Measurements from ENCODE around the gene HAUS3. TPM values are rescaled to one million over a fixed set of nuclear protein-coding genes. Genes with fewer than 3 reads are reported as not detected.

Gene HAUS3
- total RNA-seq, 3 donors from 2014 or later, result 9.9 to 13.7 (median 11.4) TPM

DNA sequence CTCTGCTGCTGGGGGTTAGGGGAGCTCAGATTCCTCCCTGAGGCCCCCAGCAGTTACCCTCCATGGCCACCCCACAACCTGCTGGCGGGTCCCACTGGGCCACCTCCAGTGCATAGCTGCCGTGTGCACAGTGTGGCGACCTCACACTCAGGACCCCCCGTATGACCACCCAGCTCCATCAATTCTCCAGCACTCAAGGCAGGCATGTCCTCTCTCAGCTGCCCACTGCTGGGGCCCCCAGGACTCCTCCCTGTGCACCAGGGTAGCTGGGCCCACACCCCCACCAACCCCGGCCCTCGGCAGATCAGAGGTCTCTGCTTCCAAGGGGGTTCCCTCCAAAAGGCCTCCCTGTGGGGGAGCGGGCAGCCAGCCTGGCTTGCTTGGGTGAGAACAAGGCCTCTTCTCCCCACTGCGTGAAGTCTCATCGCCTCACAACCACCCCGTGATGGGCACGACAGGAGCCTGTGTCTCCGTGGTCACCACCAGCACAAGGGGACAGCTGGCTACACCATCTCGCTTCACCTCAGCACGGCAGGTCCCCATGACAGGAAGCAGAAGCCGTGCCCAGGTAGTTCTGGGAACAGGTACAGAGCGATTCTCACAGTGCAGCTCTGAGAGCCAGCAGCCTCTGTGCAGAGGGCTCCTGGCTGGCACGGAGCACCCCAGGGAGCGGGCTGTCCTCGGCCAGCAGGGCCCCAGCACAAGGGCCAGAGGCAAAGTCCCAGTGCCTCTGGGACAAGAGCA is 4.6 kb upstream of the HAUS3 start:
- Histone ChIP-seq H3K4me1 (ENCODE audit: low read depth) (peaks cover 11% of the 10 kb centered on the region), H3K36me3 (ENCODE audit: low read depth) (peaks cover under 1% of the 10 kb centered on the region), H3K4me3 (no peak overlapping the region), H3K9me3 (no peaks in the 10 kb centered on the region)
- TF ChIP-seq, protein P1, sequence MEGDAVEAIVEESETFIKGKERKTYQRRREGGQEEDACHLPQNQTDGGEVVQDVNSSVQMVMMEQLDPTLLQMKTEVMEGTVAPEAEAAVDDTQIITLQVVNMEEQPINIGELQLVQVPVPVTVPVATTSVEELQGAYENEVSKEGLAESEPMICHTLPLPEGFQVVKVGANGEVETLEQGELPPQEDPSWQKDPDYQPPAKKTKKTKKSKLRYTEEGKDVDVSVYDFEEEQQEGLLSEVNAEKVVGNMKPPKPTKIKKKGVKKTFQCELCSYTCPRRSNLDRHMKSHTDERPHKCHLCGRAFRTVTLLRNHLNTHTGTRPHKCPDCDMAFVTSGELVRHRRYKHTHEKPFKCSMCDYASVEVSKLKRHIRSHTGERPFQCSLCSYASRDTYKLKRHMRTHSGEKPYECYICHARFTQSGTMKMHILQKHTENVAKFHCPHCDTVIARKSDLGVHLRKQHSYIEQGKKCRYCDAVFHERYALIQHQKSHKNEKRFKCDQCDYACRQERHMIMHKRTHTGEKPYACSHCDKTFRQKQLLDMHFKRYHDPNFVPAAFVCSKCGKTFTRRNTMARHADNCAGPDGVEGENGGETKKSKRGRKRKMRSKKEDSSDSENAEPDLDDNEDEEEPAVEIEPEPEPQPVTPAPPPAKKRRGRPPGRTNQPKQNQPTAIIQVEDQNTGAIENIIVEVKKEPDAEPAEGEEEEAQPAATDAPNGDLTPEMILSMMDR (IDR thresholded peaks at IDR 0.05), result no peak
- DNase-seq, result peak in 2 of 3 donors; percentile 23 to 50
- ATAC-seq, result no peak
- intact Hi-C loops (cut with DNase I, micrococcal nuclease), result no loop called here

- intact Hi-C loops (cut with DNase I, micrococcal nuclease), result no loop called here
- H3K9me3 ChIP-seq, result no peaks in the 10 kb centered on the region
- H3K4me1 ChIP-seq (ENCODE audit: low read depth), result peaks cover 12% of the 10 kb centered on the region
- no peak for DNase-seq
- ATAC-seq, result no peak
- TF ChIP-seq, protein P1 (IDR thresholded peaks at IDR 0.05), result no peak
- H3K36me3 ChIP-seq (ENCODE audit: low read depth), result no peaks in the 10 kb centered on the region
- H3K4me3 ChIP-seq, result no peak overlapping the region
These were observed 3.9 kb upstream of the HAUS3 start for GRCh38 chr4:2245787-2246275.

DNA sequence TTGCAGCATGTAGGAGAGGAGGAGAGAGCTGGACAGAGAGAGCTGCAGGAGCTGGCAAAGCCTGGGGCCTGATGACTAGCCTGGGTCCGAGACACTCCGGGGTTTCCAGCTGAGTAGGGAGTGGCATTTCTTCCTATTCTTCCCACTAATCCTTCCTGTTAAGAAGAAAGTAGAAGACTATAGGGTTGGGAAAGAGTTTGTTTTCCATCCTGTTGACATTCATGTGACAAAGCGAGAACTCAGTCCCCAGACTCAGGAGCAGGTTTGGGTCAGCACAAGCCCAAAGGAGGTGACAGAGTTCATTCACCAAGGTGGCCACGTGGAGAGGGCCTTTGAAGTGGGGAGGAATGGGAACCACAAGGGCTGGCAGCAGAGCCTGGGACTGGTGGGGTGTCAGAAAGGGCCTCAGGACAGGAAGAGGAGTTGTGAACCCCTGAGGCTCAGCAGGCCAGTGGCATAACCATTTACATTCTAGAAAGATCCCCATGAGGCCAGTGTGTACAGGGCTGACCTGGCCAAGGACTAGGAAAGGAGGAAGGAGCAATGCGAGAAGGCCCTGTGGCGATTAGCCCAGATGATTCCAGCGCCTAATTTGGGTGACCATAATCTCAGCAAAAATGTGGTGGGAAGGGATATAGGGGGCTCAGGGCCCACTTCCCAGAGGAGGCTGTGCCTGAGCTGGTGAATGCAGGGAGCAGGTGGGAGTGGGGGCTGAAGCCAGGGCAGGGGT is 3.3 kb upstream of the HAUS3 start:
- Histone ChIP-seq H3K9me3 (no peaks in the 10 kb centered on the region), H3K4me1 (ENCODE audit: low read depth) (peaks cover 18% of the 10 kb centered on the region), H3K36me3 (ENCODE audit: low read depth) (no peaks in the 10 kb centered on the region), H3K4me3 (no peak overlapping the region)
- DNase-seq, result peak in 1 of 3 donors; percentile 34
- ATAC-seq, result no peak
- intact Hi-C loops (cut with DNase I, micrococcal nuclease), result no loop called here
- TF ChIP-seq, protein P1 (IDR thresholded peaks at IDR 0.05), result no peak

DNA sequence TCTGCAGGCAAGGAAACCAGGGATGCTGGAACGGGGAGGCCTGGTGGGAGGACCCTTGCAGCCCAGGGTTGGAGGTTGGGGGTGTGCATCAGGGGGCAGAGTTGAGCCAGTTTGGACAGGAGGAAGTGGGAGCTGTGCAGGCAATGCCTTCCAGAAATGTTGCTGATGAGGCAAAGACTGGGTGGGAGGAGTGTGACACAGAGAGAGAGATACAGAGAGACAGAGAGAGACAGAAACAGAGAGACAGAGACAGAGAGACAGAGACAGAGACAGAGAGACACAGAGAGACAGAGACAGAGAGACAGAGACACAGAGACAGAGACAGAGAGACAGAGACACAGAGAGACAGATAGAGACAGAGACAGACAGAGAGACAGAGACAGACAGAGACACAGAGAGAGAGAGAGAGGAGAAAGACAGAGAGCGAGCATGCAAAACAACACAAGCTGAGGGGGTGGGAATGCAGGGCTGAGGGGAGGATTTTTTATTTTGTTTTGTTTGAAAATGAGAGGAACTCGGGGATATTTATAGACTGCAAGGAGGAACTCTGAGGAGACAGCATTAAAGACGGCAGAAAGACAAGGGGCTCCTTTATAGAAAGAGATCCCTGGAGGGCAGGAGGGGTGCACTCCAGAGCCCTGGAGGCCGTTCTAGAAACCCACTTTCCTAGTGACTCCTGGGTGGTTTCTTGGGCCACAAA is 1.9 kb upstream of the HAUS3 start:
- peaks cover 28% of the 10 kb centered on the region for H3K4me1 ChIP-seq (ENCODE audit: low read depth)
- ATAC-seq (no peak), DNase-seq (peak in 2 of 3 donors; percentile 50 to 62)
- intact Hi-C loops (cut with DNase I, micrococcal nuclease), result no loop called here
- no peaks in the 10 kb centered on the region for H3K9me3 ChIP-seq
- H3K4me3 ChIP-seq, result no peak overlapping the region
- no peaks in the 10 kb centered on the region for H3K36me3 ChIP-seq (ENCODE audit: low read depth)
- TF ChIP-seq, protein P1 (IDR thresholded peaks at IDR 0.05), result no peak

- intact Hi-C loops (cut with DNase I, micrococcal nuclease), result no loop called here
- Histone ChIP-seq H3K9me3 (no peaks in the 10 kb centered on the region), H3K36me3 (ENCODE audit: low read depth) (no peaks in the 10 kb centered on the region), H3K4me3 (peak overlapping the region; percentile 84), H3K4me1 (ENCODE audit: low read depth) (peaks cover 28% of the 10 kb centered on the region)
- TF ChIP-seq, protein P1 (IDR thresholded peaks at IDR 0.05), result no peak
- no peak for DNase-seq
- ATAC-seq, result no peak
These were observed 918 bp downstream of the HAUS3 start for GRCh38 chr4:2241003-2241402.

Measured in mucosa of descending colon (tissue), 3 donors.